ENCODE measurements around the gene ARHGAP4.

- TF ChIP-seq CTCF (conservative IDR thresholded peaks at IDR 0.05 in 1 of 2, IDR thresholded peaks at IDR 0.05 in 1 of 2; ENCODE audit: low read depth in 1 of 2, low read length in 2 of 2) (no peak), EZH2 (IDR thresholded peaks at IDR 0.05; ENCODE audit: low read length, missing control alignments) (no peak)
Measured at GRCh38 chrX:153870288-153870690, 55.8 kb downstream of the ARHGAP4 start.

All from fibroblast of lung (primary cell).